A549 (cell line): ENCODE measurements around the gene DUSP7. TPM values are rescaled to one million over a fixed set of nuclear protein-coding genes. Genes with fewer than 3 reads are reported as not detected.
A peak's percentile ranks its signal among the peaks of the same experiment; 100 is the strongest.
"Not testable (repeated sequence)": the region's sequence is repeated elsewhere in the genome, so short reads cannot be mapped to it uniquely, and the experiment has no call there.

Source experiments
- ATAC-seq, 2 experiments: fragments of 200-7000 bp in 1 of 2; fragments of >200 bp in 1 of 2; cut with Nextera tagmentation in 1 of 2; cut with Tn5 transposase in 1 of 2; 3 replicates each; pipeline versions ENCODE4 v1.8.0 to v1.9.1; 2018 to 2020; ENCODE audit warnings: mild to moderate bottlenecking in 1 of 2, moderate library complexity in 1 of 2
- CTCF ChIA-PET: fragments of 300-600 bp; sonication (Branson Sonifier 250); formaldehyde crosslinking; extraction: SDS; loops from one replicate; lab custom pipeline; 2021; ENCODE audit warnings: antibody characterized with exemption, inconsistent platforms; lab: Yijun Ruan, JAX
- POLR2A ChIA-PET: fragments of 350-600 bp; formaldehyde crosslinking; extraction: SDS; loops from one replicate; lab custom pipeline; 2021; ENCODE audit warnings: antibody characterized with exemption, inconsistent platforms; lab: Yijun Ruan, JAX
- DNase-seq, 2 experiments: peaks; one replicate each; pipeline versions ENCODE4 v3.0.0 to v3.0.0-alpha.2; 2011 to 2016; ENCODE audit warnings: low read depth in 1 of 2, low spot score in 1 of 2
- FAIRE-seq: peaks from 2 replicates; lab custom pipeline; 2011; peaks lifted over from hg19 to GRCh38; lab: Jason Lieb, UNC
- H3K27ac ChIP-seq, 2 experiments: fragments of >200 bp; sonication (Bioruptor Twin); formaldehyde crosslinking; 3 replicates each; pipeline ENCODE4 v1.5.1; 2016 to 2017
- H3K4me1 ChIP-seq: fragments of >200 bp; sonication (Bioruptor Twin); formaldehyde crosslinking; 3 replicates; pipeline ENCODE4 v1.6.1; 2016
- H3K4me2 ChIP-seq: fragments of >200 bp; sonication (Bioruptor Twin); formaldehyde crosslinking; 3 replicates; pipeline ENCODE4 v1.6.1; 2016
- H3K4me3 ChIP-seq: fragments of >200 bp; sonication (Bioruptor Twin); formaldehyde crosslinking; 3 replicates; pipeline ENCODE4 v1.5.1; 2016
- H3K9me3 ChIP-seq: fragments of >200 bp; sonication (Bioruptor Twin); formaldehyde crosslinking; 3 replicates; pipeline ENCODE4 v1.6.1; 2016
- ATOH8 ChIP-seq: fragments of 250-450 bp; sonication (Bioruptor Pico); IDR thresholded peaks from 2 replicates; pipeline ENCODE4 v1.5.0; 2020; ENCODE audit warnings: low read depth, mild to moderate bottlenecking, moderate library complexity
- CEBPB ChIP-seq, 2 experiments: fragments of >200 bp in 1 of 2; sonication (Bioruptor Twin) in 1 of 2; formaldehyde crosslinking in 1 of 2; IDR thresholded peaks; 2 replicates each; pipeline ENCODE4 v1.6.1; 2012 to 2016
- CHD4 ChIP-seq: fragments of 200-600 bp; sonication (generic); IDR thresholded peaks from 2 replicates; pipeline ENCODE4 v1.6.1; 2016; ENCODE audit warnings: antibody characterized with exemption, mild to moderate bottlenecking, borderline replicate concordance
- CTCF ChIP-seq: fragments of >200 bp; sonication (Bioruptor Twin); formaldehyde crosslinking; IDR thresholded peaks from 3 replicates; pipeline ENCODE4 v1.5.1; 2016
- ELK1 ChIP-seq: fragments of 150-350 bp; IDR thresholded peaks from 2 replicates; pipeline ENCODE4 v1.6.1; 2014; ENCODE audit warnings: low read depth, mild to moderate bottlenecking, low read length
- EP300 ChIP-seq, 2 experiments: fragments of >200 bp; sonication (Bioruptor Twin); formaldehyde crosslinking; IDR thresholded peaks; 2 replicates in 1 of 2; 3 replicates in 1 of 2; pipeline ENCODE4 v1.6.1; 2016 to 2017
- ESRRA ChIP-seq: fragments of 150-350 bp; IDR thresholded peaks from 2 replicates; pipeline ENCODE4 v1.6.1; 2014; ENCODE audit warnings: mild to moderate bottlenecking, low read length, borderline replicate concordance
- FOXS1 ChIP-seq: fragments of 250-450 bp; sonication (Bioruptor Pico); IDR thresholded peaks from 2 replicates; pipeline ENCODE4 v1.5.0; 2020; ENCODE audit warnings: mild to moderate bottlenecking, moderate library complexity
- HEYL ChIP-seq: fragments of 250-450 bp; sonication (Bioruptor Pico); IDR thresholded peaks from 2 replicates; pipeline ENCODE4 v1.8.0; 2021; ENCODE audit warnings: mild to moderate bottlenecking, moderate library complexity
- HMGXB4 ChIP-seq: fragments of 250-450 bp; sonication (Bioruptor Pico); IDR thresholded peaks from 2 replicates; pipeline ENCODE4 v1.5.0; 2021; ENCODE audit warnings: mild to moderate bottlenecking, moderate library complexity, borderline replicate concordance
- HOXA7 ChIP-seq: fragments of 250-450 bp; sonication (Bioruptor Pico); IDR thresholded peaks from 2 replicates; pipeline ENCODE4 v1.5.0; 2020; ENCODE audit warnings: mild to moderate bottlenecking, moderate library complexity
- HOXB13 ChIP-seq: fragments of 250-450 bp; sonication (Bioruptor Pico); IDR thresholded peaks from 2 replicates; pipeline ENCODE4 v1.5.0; 2020; ENCODE audit warnings: low read depth, mild to moderate bottlenecking, moderate library complexity
- MAX ChIP-seq: IDR thresholded peaks from 2 replicates; pipeline ENCODE4 v1.6.1; 2012
- MYC ChIP-seq: IDR thresholded peaks from 2 replicates; pipeline ENCODE4 v1.6.1; 2012; ENCODE audit warnings: mild to moderate bottlenecking, inconsistent platforms, low read length, improper control_type of control experiment, borderline replicate concordance
- PHF8 ChIP-seq: fragments of 200-600 bp; sonication (generic); IDR thresholded peaks from 2 replicates; pipeline ENCODE4 v1.6.1; 2016; ENCODE audit warnings: low read depth, mild to moderate bottlenecking, antibody characterized with exemption, moderate library complexity, borderline replicate concordance
- RNF2 ChIP-seq: fragments of 200-600 bp; sonication (generic); IDR thresholded peaks from 2 replicates; pipeline ENCODE4 v1.6.1; 2016; ENCODE audit warnings: low read depth, mild to moderate bottlenecking, antibody characterized with exemption, moderate library complexity, borderline replicate concordance
- SREBF2 ChIP-seq: fragments of 450-650 bp; IDR thresholded peaks from 2 replicates; pipeline ENCODE4 v1.6.1; 2014; ENCODE audit warnings: mild to moderate bottlenecking, moderate library complexity
- TFCP2L1 ChIP-seq: fragments of 250-450 bp; sonication (Bioruptor Pico); IDR thresholded peaks from 2 replicates; pipeline ENCODE4 v1.5.0; 2021; ENCODE audit warnings: mild to moderate bottlenecking
- WGBS: methylation state at CpG from one replicate; pipeline ENCODE4 v1.1.6; 2017; ENCODE audit errors: missing lambda C conversion rate; 5-methylcytosine and 5-hydroxymethylcytosine counted together
- polyA plus RNA-seq, 4 experiments: library from polyadenylated mRNA; depleted of rRNA in 3 of 4; stranded (reverse); fragments of >200 nt; fragmentation: RNase III in 1 of 4; extraction: RNeasy Plus Mini Kit Qiagen cat#74134 plus additional on column Dnase treatment in 1 of 4; gene quantifications; 2 replicates in 3 of 4; 3 replicates in 1 of 4; pipeline ENCODE4 v1.2.3, GENCODE V29; 2011 to 2017

The DUSP7 gene
- polyA plus RNA-seq, 2 of the 4 experiments (the other 2 are of a cell fraction) = 4.4 to 4.8 TPM

- POLR2A ChIA-PET = no interaction called here
- 73% methylated on average over 5 of the region's 6 CpGs for WGBS
- H3K27ac ChIP-seq = peak overlapping the region in 1 of 2 experiments; percentile 88; a peak in 2 of 6 replicates
- CTCF ChIA-PET = interaction anchor here (1.0 to 2.0 kb wide), 2 partner anchors 10 to 79 kb away, joined by 3 to 14 read pairs; no protein-coding TSS in a partner anchor
- no peak overlapping the region for H3K4me3 ChIP-seq
- no peaks in the 10 kb centered on the region for H3K9me3 ChIP-seq
- DNase-seq (no peak), ATAC-seq (no peak), FAIRE-seq (no peak)
- TF ChIP-seq ESRRA = no peak
- TF ChIP-seq SREBF2 = no peak
- TF ChIP-seq RNF2 = no peak
- no peak for TF ChIP-seq CTCF
- TF ChIP-seq HMGXB4 (CRISPR knock-in tag) = no peak
- no peak for TF ChIP-seq FOXS1 (CRISPR knock-in tag)
- peaks cover 33% of the 10 kb centered on the region for H3K4me1 ChIP-seq
- H3K4me2 ChIP-seq = no peak overlapping the region
Observed at GRCh38 chr3:52043750-52044149, 12.6 kb downstream of the DUSP7 start.

GRCh38 chr3:52043039-52043438 lies 13.3 kb downstream of the DUSP7 start:
- H3K9me3 ChIP-seq, H3K27ac ChIP-seq, DNase-seq, H3K4me3 ChIP-seq, ATAC-seq, FAIRE-seq, H3K4me2 ChIP-seq, POLR2A ChIA-PET, CTCF ChIA-PET: not testable (repeated sequence)
- H3K4me1 ChIP-seq = peaks cover 29% of the 10 kb centered on the region
- WGBS = 91% methylated on average over 1 of the region's 1 CpG

GRCh38 chr3:52041118-52041731 lies 15.1 kb downstream of the DUSP7 start:
- Histone ChIP-seq H3K4me1 (peaks cover 11% of the 10 kb centered on the region), H3K4me2 (no peak overlapping the region), H3K9me3 (no peaks in the 10 kb centered on the region), H3K4me3 (no peak overlapping the region), H3K27ac (peak overlapping the region in 1 of 2 experiments; percentile 14; a peak in 1 of 6 replicates)
- ATAC-seq (peak; percentile 35 to 73; a peak in 4 of 6 replicates), DNase-seq (no peak), FAIRE-seq (no peak)
- 59% methylated on average over 6 of the region's 10 CpGs for WGBS
- no peak for TF ChIP-seq MAX
- POLR2A ChIA-PET = interaction anchor here (1.1 kb wide), 1 partner anchor 9 kb away, joined by 4 read pairs; no protein-coding TSS in a partner anchor
- CTCF ChIA-PET = interaction anchor here (1.4 to 2.7 kb wide), 4 partner anchors 11 to 40 kb away, joined by 3 to 16 read pairs (median 10); partner anchors contain the start of gene DUSP7

- Histone ChIP-seq H3K4me2 (no peak overlapping the region), H3K4me3 (no peak overlapping the region), H3K27ac (no peak overlapping the region), H3K9me3 (no peaks in the 10 kb centered on the region), H3K4me1 (peaks cover 5% of the 10 kb centered on the region)
- DNase-seq (no peak), FAIRE-seq (no peak), ATAC-seq (no peak)
- no peak for TF ChIP-seq TFCP2L1 (CRISPR knock-in tag)
- no peak for TF ChIP-seq HMGXB4 (CRISPR knock-in tag)
- no peak for TF ChIP-seq HEYL
- TF ChIP-seq HOXB13 = no peak
- TF ChIP-seq PHF8 = no peak
- no peak for TF ChIP-seq EP300 (IDR thresholded peaks at IDR 0.05)
- no peak for TF ChIP-seq CHD4
- TF ChIP-seq ATOH8 (CRISPR knock-in tag) = no peak
- no peak for TF ChIP-seq FOXS1 (CRISPR knock-in tag)
- TF ChIP-seq ELK1 = no peak
- no peak for TF ChIP-seq CEBPB (IDR thresholded peaks at IDR 0.05)
- no peak for TF ChIP-seq HOXA7 (CRISPR knock-in tag)
- no peak for TF ChIP-seq MYC
- WGBS = 86% methylated on average over 8 of the region's 8 CpGs
- CTCF ChIA-PET = interaction anchor here (0.6 to 2.7 kb wide), 4 partner anchors 15 to 39 kb away, joined by 3 to 16 read pairs (median 6); partner anchors contain the start of gene DUSP7
- POLR2A ChIA-PET = interaction anchor here (1.1 kb wide), 1 partner anchor 10 kb away, joined by 4 read pairs; no protein-coding TSS in a partner anchor
Observed at GRCh38 chr3:52040600-52040999, 15.8 kb downstream of the DUSP7 start.
